ENCODE data around the gene KLF11. TPM values are rescaled to one million over a fixed set of nuclear protein-coding genes. Genes with fewer than 3 reads are reported as not detected.

KLF11 gene
- total RNA-seq = 10 to 100 TPM; 22.0 to 27.5 (median 22.2) TPM

GRCh38 chr2:10043256-10043905 is at the start of gene KLF11:
KLF11 (plus strand) TSS chr2:10043550; CDS start chr2:10043717, 167 bp downstream.
- Histone ChIP-seq H3K4me3 (peak within 1 kb of the TSS; percentile 57 to 94 (median 67)), H3K9me3 (no peaks in the 10 kb centered on the region), H3K4me1 (no peaks in the 10 kb centered on the region), H3K27me3 (no peaks in the 10 kb centered on the region), H3K27ac (peak within 1 kb of the TSS; percentile 95 to 100), H3K36me3 (no peaks in the 10 kb centered on the region)
- DNase-seq (ENCODE audit: low spot score in 2 of 2) = peak; percentile 88 to 90
- TF ChIP-seq POLR2AphosphoS5 (IDR thresholded peaks at IDR 0.05) (peak in 2 of 3 donors; percentile 57 to 62), CTCF (IDR thresholded peaks at IDR 0.05) (peak in 1 of 3 donors; percentile 21), POLR2A (IDR thresholded peaks at IDR 0.05) (no peak)
- intact Hi-C loops (cut with DNase I; ENCODE audit: low total_unique reads) = loop anchor here (5.0 to 10.0 kb wide), 3 partner anchors 61 to 489 kb away; partner anchors contain the start of gene ADAM17

GRCh38 chr2:9994462-9994861 is 48.9 kb upstream of the KLF11 start:
- H3K4me1 ChIP-seq = peaks cover 0 to 5% of the 10 kb centered on the region in 2 donors
- intact Hi-C loops (cut with DNase I; ENCODE audit: low total_unique reads) = no loop called here
- peak in 1 of 2 donors; percentile 11 for DNase-seq (ENCODE audit: low spot score in 2 of 2)
- H3K27me3 ChIP-seq = no peaks in the 10 kb centered on the region
- H3K4me3 ChIP-seq = no peak overlapping the region
- H3K27ac ChIP-seq = no peak overlapping the region
- no peaks in the 10 kb centered on the region for H3K36me3 ChIP-seq
- no peaks in the 10 kb centered on the region for H3K9me3 ChIP-seq
- TF ChIP-seq POLR2A (IDR thresholded peaks at IDR 0.05) = no peak
- no peak for TF ChIP-seq CTCF (IDR thresholded peaks at IDR 0.05)
- no peak for TF ChIP-seq POLR2AphosphoS5 (IDR thresholded peaks at IDR 0.05)

DNA sequence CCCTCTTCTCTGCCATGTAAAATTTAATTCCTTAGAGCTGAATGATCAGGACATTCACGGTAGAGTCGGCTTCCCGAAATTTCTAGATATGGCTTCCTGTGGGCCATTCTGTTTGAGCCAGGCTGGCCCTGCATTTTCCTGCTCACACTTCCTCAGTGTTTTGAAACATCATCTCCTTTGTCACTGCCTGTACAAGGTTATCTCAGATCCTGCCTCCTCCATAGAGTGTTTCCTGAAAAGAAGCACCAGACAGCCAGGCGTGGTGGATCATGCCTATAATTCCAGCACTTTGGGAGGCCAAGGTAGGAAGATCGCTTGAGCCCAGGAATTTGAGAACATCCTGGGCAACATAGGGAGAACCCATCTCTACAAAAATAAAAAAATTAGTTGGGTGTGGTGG is 48.3 kb upstream of the KLF11 start:
- intact Hi-C loops (cut with DNase I; ENCODE audit: low total_unique reads) = no loop called here
- no peak overlapping the region for H3K27ac ChIP-seq
- no peaks in the 10 kb centered on the region for H3K27me3 ChIP-seq
- peaks cover 0 to 5% of the 10 kb centered on the region in 2 donors for H3K4me1 ChIP-seq
- TF ChIP-seq POLR2A (IDR thresholded peaks at IDR 0.05) (no peak), POLR2AphosphoS5 (IDR thresholded peaks at IDR 0.05) (no peak), CTCF (IDR thresholded peaks at IDR 0.05) (no peak)
- no peaks in the 10 kb centered on the region for H3K36me3 ChIP-seq
- no peak for DNase-seq (ENCODE audit: low spot score in 2 of 2)
- no peak overlapping the region for H3K4me3 ChIP-seq
- no peaks in the 10 kb centered on the region for H3K9me3 ChIP-seq

DNA sequence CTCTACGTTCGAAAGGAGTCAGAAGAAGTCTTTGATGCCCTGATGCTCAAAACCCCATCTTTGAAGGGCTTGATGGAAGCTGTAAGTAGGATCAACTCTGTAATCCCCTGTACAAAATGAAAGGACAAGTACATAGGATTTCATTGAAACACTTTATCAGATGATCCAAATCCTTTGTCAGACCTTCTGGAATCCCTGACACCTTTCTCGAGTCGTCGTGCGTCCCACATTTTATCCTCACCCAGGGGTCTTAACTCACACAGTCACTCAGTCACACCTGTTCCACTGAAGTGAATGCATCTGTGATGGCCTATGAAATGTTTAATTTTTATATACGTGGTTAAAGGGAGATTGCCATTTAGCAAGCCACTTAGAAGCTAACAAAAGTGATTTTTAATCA is 47.0 kb upstream of the KLF11 start:
- DNase-seq (ENCODE audit: low spot score in 2 of 2) = no peak
- Histone ChIP-seq H3K4me3 (no peak overlapping the region), H3K27ac (no peak overlapping the region), H3K27me3 (no peaks in the 10 kb centered on the region), H3K4me1 (peaks cover 0 to 5% of the 10 kb centered on the region in 2 donors), H3K36me3 (no peaks in the 10 kb centered on the region), H3K9me3 (no peaks in the 10 kb centered on the region)
- intact Hi-C loops (cut with DNase I; ENCODE audit: low total_unique reads) = no loop called here
- TF ChIP-seq CTCF (IDR thresholded peaks at IDR 0.05) = no peak
- TF ChIP-seq POLR2AphosphoS5 (IDR thresholded peaks at IDR 0.05) = no peak
- no peak for TF ChIP-seq POLR2A (IDR thresholded peaks at IDR 0.05)

DNA sequence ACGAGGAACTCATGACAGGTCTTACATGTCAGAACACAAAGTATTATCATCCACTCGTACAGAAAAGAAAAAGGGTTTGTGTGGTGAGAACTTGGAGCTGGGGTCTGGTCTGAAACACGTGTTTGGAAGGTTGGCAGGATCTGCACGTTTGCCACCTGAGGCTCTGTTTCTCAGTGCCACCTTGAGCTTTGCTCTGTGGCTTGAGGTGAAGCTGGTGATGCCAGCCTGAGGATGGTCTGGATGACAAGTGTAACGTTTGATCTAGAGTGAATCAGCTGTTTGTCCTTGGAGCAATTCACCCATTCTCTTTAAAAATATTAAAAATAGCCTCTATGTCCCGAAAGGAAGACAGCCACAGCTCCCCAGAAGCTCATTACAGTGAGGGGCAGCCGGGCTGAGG is 45.4 kb upstream of the KLF11 start:
- Histone ChIP-seq H3K9me3 (no peaks in the 10 kb centered on the region), H3K4me1 (peaks cover 0 to 5% of the 10 kb centered on the region in 2 donors), H3K36me3 (no peaks in the 10 kb centered on the region), H3K4me3 (no peak overlapping the region), H3K27ac (no peak overlapping the region), H3K27me3 (no peaks in the 10 kb centered on the region)
- TF ChIP-seq POLR2A (IDR thresholded peaks at IDR 0.05) (no peak), CTCF (IDR thresholded peaks at IDR 0.05) (no peak)
- no peak for DNase-seq (ENCODE audit: low spot score in 2 of 2)
- intact Hi-C loops (cut with DNase I; ENCODE audit: low total_unique reads) = no loop called here

Measured in breast epithelium (tissue), 4 donors.